GM12873 (cell line): ENCODE results near the gene GABBR1.

Experiments
- CTCF ChIP-seq: IDR thresholded peaks from 2 replicates; pipeline ENCODE4 v1.5.1; 2012; ENCODE audit warnings: low read depth, mild to moderate bottlenecking, moderate library complexity, low read length, control low read depth; ENCODE audit not compliant: insufficient read depth; ENCODE audit errors: missing control alignments

The GABBR1 gene

GRCh38 chr6:29651413-29652197 lies 18.6 kb upstream of the GABBR1 start:
- peak; percentile 61 for TF ChIP-seq CTCF

GRCh38 chr6:29649701-29650673 lies 17.0 kb upstream of the GABBR1 start:
- TF ChIP-seq CTCF, result peak; percentile 88

- peak; percentile 63 for TF ChIP-seq CTCF
These were observed 15.1 kb upstream of the GABBR1 start for GRCh38 chr6:29647927-29648642.

GRCh38 chr6:29641430-29642148 lies 8.6 kb upstream of the GABBR1 start:
- TF ChIP-seq CTCF, result no peak

GRCh38 chr6:29637247-29637646 lies 4.3 kb upstream of the GABBR1 start:
- no peak for TF ChIP-seq CTCF

GRCh38 chr6:29633534-29633905 lies 537 bp upstream of the GABBR1 start:
- no peak for TF ChIP-seq CTCF
